HepG2 (cell line): ENCODE measurements around the gene UCKL1. TPM values are rescaled to one million over a fixed set of nuclear protein-coding genes. Genes with fewer than 3 reads are reported as not detected.
A peak's percentile ranks its signal among the peaks of the same experiment; 100 is the strongest.

Experiments used
- ESRRA ChIP-seq: sonication (generic); formaldehyde crosslinking; IDR thresholded peaks from 2 replicates; pipeline ENCODE4 v1.5.1; 2020; ENCODE audit warnings: mild to moderate bottlenecking, low read depth, missing genetic modification reagents
- GZF1 ChIP-seq: sonication (generic); formaldehyde crosslinking; IDR thresholded peaks from 2 replicates; pipeline ENCODE4 v1.5.1; 2020; ENCODE audit warnings: mild to moderate bottlenecking, missing genetic modification reagents
- JUN ChIP-seq: sonication (generic); formaldehyde crosslinking; IDR thresholded peaks from 2 replicates; pipeline ENCODE4 v1.4.0; 2020; ENCODE audit warnings: mild to moderate bottlenecking, missing genetic modification reagents
- LCORL ChIP-seq, 2 experiments: fragments of 450-650 bp in 1 of 2; sonication (generic) in 1 of 2; formaldehyde crosslinking in 1 of 2; IDR thresholded peaks; 2 replicates each; pipeline versions ENCODE4 v1.5.0 to v1.6.1; 2017 to 2020; ENCODE audit warnings: antibody characterized with exemption in 1 of 2, missing genetic modification reagents in 1 of 2
- MIER3 ChIP-seq: IDR thresholded peaks from 2 replicates; pipeline ENCODE4 v1.6.1; 2016; ENCODE audit warnings: missing compliant biosample characterization, borderline replicate concordance
- ZC3H4 ChIP-seq: sonication (generic); formaldehyde crosslinking; IDR thresholded peaks from 2 replicates; pipeline ENCODE4 v1.4.0; 2020; ENCODE audit warnings: missing genetic modification reagents, borderline replicate concordance
- ZNF207 ChIP-seq: fragments of 450-650 bp; IDR thresholded peaks from 2 replicates; pipeline ENCODE4 v1.6.1; 2016; ENCODE audit warnings: antibody characterized with exemption, borderline replicate concordance
- ZNF292 ChIP-seq: sonication (generic); formaldehyde crosslinking; IDR thresholded peaks from 2 replicates; pipeline ENCODE4 v1.8.1; 2022; ENCODE audit warnings: mild to moderate bottlenecking, low read depth, missing genetic modification reagents, borderline replicate concordance
- ZNF331 ChIP-seq: sonication (generic); formaldehyde crosslinking; IDR thresholded peaks from 2 replicates; pipeline ENCODE4 v1.4.0; 2020; ENCODE audit warnings: missing genetic modification reagents
- ZNF446 ChIP-seq: sonication (generic); formaldehyde crosslinking; IDR thresholded peaks from 2 replicates; pipeline ENCODE4 v1.5.0; 2020; ENCODE audit warnings: mild to moderate bottlenecking, missing genetic modification reagents
- ZNF747 ChIP-seq: sonication (generic); formaldehyde crosslinking; IDR thresholded peaks from 2 replicates; pipeline ENCODE4 v1.8.1; 2023; ENCODE audit warnings: missing genetic modification reagents, mild to moderate bottlenecking, borderline replicate concordance
- polyA plus RNA-seq, 8 experiments: library from polyadenylated mRNA; depleted of rRNA in 3 of 8; stranded (reverse) in 7 of 8; unstranded in 1 of 8; fragments of >200 nt; fragmentation: Illumina TruSeq in 4 of 8; extraction: Trizol in 4 of 8; gene quantifications; 2 replicates each; pipeline versions ENCODE4 v1.2.1 to v1.2.3, GENCODE V29; 2011 to 2016; ENCODE audit warnings: low read depth in 4 of 8, missing spikeins in 1 of 8, mixed read lengths in 1 of 8; ENCODE audit not compliant: insufficient read depth in 1 of 8
- total RNA-seq, 5 experiments: library from RNA; depleted of rRNA; stranded (reverse); fragments of >200 nt; fragmentation: Illumina TruSeq; extraction: Trizol; gene quantifications; 2 replicates each; pipeline ENCODE4 v1.2.3, GENCODE V29; 2016; ENCODE audit warnings: low read depth in 1 of 5
- TF ChIP-seq, protein P1 (sequence below): sonication (generic); formaldehyde crosslinking; IDR thresholded peaks from 2 replicates; pipeline ENCODE4 v1.4.0; 2020; ENCODE audit warnings: missing genetic modification reagents, mild to moderate bottlenecking, borderline replicate concordance
- TF ChIP-seq, protein P2 (sequence below): sonication (generic); formaldehyde crosslinking; IDR thresholded peaks from 2 replicates; pipeline ENCODE4 v1.5.0; 2020; ENCODE audit warnings: missing genetic modification reagents
- TF ChIP-seq, protein P3 (sequence below): sonication (generic); formaldehyde crosslinking; IDR thresholded peaks from 2 replicates; pipeline ENCODE4 v1.5.1; 2020; ENCODE audit warnings: mild to moderate bottlenecking, missing genetic modification reagents, borderline replicate concordance
- TF ChIP-seq, protein P4 (sequence below): sonication (generic); formaldehyde crosslinking; IDR thresholded peaks from 2 replicates; pipeline ENCODE4 v1.8.0; 2022; ENCODE audit warnings: missing genetic modification reagents, mild to moderate bottlenecking, moderate library complexity, borderline replicate concordance

UCKL1 gene
- total and polyA plus RNA-seq, 2 of the 13 experiments (the other 11 are each of a cell fraction or from before 2014, with no cell fraction given) = 50.2 to 126 TPM

DNA sequence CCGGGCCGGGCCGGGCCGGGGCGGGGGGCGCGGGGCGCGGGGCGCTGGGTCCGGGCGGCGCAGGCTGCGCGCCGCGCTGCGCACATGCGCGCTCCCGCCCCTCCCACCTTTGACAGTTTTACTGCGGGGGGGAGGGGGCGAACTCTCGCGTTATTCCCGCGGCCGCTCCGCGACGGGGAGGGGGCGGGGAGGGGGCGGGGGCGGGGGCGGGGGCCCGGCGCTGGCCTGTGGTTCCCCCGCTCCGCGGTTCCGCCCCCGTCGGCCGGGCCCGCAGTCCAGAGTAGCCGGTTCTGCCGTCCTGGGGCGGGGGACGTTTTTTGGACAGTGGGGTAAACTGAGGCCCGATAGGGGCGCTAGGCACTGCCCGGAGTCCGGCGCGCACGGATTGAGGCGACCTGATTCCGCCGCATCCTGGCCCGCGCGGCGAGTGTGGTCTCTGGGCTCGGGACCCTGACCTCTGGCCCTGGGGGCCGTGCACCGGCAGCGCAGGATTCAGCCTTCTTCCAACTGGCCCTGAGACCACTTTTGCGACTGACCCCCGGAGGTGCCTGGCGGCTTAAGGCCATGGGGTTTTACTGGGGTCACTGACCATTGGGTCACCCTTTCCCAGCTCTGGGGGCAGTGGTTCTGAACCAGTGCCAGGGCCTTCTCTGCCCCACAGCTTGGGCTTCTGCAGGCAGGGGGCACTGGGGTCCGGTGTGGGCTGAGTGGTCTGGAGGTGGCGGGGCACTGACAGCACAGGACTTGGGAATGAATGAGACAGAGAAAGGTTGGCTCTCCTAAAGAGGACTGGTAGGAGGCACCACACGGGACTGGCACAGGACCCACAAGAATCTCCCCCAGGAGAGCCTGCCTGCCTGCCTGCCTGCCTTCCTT is 13.9 kb upstream of the UCKL1 start, which contains the start of gene ZNF512B (continued):
- TF ChIP-seq, protein P1, sequence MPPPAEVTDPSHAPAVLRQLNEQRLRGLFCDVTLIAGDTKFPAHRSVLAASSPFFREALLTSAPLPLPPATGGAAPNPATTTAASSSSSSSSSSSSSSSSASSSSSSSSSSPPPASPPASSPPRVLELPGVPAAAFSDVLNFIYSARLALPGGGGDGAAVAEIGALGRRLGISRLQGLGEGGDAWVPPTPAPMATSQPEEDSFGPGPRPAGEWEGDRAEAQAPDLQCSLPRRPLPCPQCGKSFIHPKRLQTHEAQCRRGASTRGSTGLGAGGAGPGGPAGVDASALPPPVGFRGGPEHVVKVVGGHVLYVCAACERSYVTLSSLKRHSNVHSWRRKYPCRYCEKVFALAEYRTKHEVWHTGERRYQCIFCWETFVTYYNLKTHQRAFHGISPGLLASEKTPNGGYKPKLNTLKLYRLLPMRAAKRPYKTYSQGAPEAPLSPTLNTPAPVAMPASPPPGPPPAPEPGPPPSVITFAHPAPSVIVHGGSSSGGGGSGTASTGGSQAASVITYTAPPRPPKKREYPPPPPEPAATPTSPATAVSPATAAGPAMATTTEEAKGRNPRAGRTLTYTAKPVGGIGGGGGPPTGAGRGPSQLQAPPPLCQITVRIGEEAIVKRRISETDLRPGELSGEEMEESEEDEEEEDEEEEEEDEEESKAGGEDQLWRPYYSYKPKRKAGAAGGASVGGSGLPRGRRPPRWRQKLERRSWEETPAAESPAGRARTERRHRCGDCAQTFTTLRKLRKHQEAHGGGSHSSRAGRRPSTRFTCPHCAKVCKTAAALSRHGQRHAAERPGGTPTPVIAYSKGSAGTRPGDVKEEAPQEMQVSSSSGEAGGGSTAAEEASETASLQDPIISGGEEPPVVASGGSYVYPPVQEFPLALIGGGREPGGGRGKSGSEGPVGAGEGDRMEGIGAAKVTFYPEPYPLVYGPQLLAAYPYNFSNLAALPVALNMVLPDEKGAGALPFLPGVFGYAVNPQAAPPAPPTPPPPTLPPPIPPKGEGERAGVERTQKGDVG (CRISPR knock-in tag) = 0 out of 2 replicates have a peak, but pooled peaks have one; percentile 38
- TF ChIP-seq ZNF292 (CRISPR knock-in tag) (no peak), ZNF446 (CRISPR knock-in tag) (no peak), ZNF331 (CRISPR knock-in tag) (no peak), ZNF207 (no peak), ZC3H4 (CRISPR knock-in tag) (peak; percentile 64; the same call in 1 of the 2 replicates), LCORL (IDR thresholded peaks at IDR 0.05) (no peak), LCORL (CRISPR knock-in tag; IDR thresholded peaks at IDR 0.05) (peak; percentile 85; the same call in 1 of the 2 replicates), JUN (CRISPR knock-in tag) (0 out of 2 replicates have a peak, but pooled peaks have one; percentile 49), MIER3 (CRISPR knock-in tag) (no peak; the same call in 1 of the 2 replicates), ZNF747 (CRISPR knock-in tag) (peak; percentile 78; the same call in 1 of the 2 replicates), ESRRA (CRISPR knock-in tag) (no peak), GZF1 (CRISPR knock-in tag) (peak; percentile 64; the same call in 1 of the 2 replicates)
- TF ChIP-seq, protein P2, sequence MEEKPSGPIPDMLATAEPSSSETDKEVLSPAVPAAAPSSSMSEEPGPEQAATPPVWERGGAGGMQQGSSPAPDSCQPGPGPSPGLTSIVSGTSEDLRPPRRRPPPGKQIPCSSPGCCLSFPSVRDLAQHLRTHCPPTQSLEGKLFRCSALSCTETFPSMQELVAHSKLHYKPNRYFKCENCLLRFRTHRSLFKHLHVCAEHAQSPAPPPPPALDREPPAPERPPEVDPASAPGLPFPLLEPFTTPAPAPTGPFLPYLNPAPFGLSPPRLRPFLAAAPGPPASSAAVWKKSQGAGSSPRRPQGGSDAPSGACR = peak; percentile 93; the same call in 1 of the 2 replicates
- TF ChIP-seq, protein P3, sequence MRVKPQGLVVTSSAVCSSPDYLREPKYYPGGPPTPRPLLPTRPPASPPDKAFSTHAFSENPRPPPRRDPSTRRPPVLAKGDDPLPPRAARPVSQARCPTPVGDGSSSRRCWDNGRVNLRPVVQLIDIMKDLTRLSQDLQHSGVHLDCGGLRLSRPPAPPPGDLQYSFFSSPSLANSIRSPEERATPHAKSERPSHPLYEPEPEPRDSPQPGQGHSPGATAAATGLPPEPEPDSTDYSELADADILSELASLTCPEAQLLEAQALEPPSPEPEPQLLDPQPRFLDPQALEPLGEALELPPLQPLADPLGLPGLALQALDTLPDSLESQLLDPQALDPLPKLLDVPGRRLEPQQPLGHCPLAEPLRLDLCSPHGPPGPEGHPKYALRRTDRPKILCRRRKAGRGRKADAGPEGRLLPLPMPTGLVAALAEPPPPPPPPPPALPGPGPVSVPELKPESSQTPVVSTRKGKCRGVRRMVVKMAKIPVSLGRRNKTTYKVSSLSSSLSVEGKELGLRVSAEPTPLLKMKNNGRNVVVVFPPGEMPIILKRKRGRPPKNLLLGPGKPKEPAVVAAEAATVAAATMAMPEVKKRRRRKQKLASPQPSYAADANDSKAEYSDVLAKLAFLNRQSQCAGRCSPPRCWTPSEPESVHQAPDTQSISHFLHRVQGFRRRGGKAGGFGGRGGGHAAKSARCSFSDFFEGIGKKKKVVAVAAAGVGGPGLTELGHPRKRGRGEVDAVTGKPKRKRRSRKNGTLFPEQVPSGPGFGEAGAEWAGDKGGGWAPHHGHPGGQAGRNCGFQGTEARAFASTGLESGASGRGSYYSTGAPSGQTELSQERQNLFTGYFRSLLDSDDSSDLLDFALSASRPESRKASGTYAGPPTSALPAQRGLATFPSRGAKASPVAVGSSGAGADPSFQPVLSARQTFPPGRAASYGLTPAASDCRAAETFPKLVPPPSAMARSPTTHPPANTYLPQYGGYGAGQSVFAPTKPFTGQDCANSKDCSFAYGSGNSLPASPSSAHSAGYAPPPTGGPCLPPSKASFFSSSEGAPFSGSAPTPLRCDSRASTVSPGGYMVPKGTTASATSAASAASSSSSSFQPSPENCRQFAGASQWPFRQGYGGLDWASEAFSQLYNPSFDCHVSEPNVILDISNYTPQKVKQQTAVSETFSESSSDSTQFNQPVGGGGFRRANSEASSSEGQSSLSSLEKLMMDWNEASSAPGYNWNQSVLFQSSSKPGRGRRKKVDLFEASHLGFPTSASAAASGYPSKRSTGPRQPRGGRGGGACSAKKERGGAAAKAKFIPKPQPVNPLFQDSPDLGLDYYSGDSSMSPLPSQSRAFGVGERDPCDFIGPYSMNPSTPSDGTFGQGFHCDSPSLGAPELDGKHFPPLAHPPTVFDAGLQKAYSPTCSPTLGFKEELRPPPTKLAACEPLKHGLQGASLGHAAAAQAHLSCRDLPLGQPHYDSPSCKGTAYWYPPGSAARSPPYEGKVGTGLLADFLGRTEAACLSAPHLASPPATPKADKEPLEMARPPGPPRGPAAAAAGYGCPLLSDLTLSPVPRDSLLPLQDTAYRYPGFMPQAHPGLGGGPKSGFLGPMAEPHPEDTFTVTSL = no peak
- TF ChIP-seq, protein P4, sequence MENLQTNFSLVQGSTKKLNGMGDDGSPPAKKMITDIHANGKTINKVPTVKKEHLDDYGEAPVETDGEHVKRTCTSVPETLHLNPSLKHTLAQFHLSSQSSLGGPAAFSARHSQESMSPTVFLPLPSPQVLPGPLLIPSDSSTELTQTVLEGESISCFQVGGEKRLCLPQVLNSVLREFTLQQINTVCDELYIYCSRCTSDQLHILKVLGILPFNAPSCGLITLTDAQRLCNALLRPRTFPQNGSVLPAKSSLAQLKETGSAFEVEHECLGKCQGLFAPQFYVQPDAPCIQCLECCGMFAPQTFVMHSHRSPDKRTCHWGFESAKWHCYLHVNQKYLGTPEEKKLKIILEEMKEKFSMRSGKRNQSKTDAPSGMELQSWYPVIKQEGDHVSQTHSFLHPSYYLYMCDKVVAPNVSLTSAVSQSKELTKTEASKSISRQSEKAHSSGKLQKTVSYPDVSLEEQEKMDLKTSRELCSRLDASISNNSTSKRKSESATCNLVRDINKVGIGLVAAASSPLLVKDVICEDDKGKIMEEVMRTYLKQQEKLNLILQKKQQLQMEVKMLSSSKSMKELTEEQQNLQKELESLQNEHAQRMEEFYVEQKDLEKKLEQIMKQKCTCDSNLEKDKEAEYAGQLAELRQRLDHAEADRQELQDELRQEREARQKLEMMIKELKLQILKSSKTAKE (CRISPR knock-in tag) = no peak
